HFF-Myc (cell line): ENCODE measurements around the gene SCAP.

Experiments used
- DNase-seq: peaks from one replicate; pipeline ENCODE4 v3.0.0-alpha.2; 2011; ENCODE audit warnings: low read depth; ENCODE audit errors: extremely low read depth
- H3K4me3 ChIP-seq: replicated peaks from 2 replicates; pipeline ENCODE4 v1.5.1; 2011; ENCODE audit warnings: low read depth, mild to moderate bottlenecking, control low read depth, low read length
- CTCF ChIP-seq: IDR thresholded peaks from 2 replicates; pipeline ENCODE4 v1.5.1; 2012; ENCODE audit warnings: mild to moderate bottlenecking, low read depth, low read length, control low read depth; ENCODE audit errors: missing control alignments

SCAP gene

GRCh38 chr3:47424434-47425382, 51.0 kb downstream of the SCAP start:
- no peak for TF ChIP-seq CTCF
- no peak overlapping the region for H3K4me3 ChIP-seq
- DNase-seq = no peak

GRCh38 chr3:47423548-47424145, 52.1 kb downstream of the SCAP start:
- no peak overlapping the region for H3K4me3 ChIP-seq
- no peak for TF ChIP-seq CTCF
- DNase-seq = no peak

GRCh38 chr3:47422743-47423142, 53.0 kb downstream of the SCAP start:
- no peak overlapping the region for H3K4me3 ChIP-seq
- no peak for DNase-seq
- no peak for TF ChIP-seq CTCF

GRCh38 chr3:47421741-47422649, 53.7 kb downstream of the SCAP start:
- DNase-seq = no peak
- no peak overlapping the region for H3K4me3 ChIP-seq
- peak; percentile 48 for TF ChIP-seq CTCF

GRCh38 chr3:47420511-47421484, 54.9 kb downstream of the SCAP start:
- H3K4me3 ChIP-seq = no peak overlapping the region
- peak; percentile 97 for TF ChIP-seq CTCF
- DNase-seq = peak; percentile 81

- no peak for DNase-seq
- H3K4me3 ChIP-seq = no peak overlapping the region
- TF ChIP-seq CTCF = no peak
These were observed 55.7 kb downstream of the SCAP start for GRCh38 chr3:47420044-47420430.
